HCT116 (cell line): ENCODE results near the gene RNASE8. TPM values are rescaled to one million over a fixed set of nuclear protein-coding genes. Genes with fewer than 3 reads are reported as not detected.

Source experiments
- ATAC-seq: fragments of 200-7000 bp; cut with Tn5 transposase; 2 replicates; pipeline ENCODE4 v1.9.1; 2020; ENCODE audit warnings: mild to moderate bottlenecking, moderate library complexity
- BruUV-seq: library from RNA; stranded (reverse); fragments of 400-500 nt; replicated peaks from 2 replicates; lab custom pipeline; 2021; lab: Mats Ljungman, UMichigan
- CTCF ChIA-PET: fragments of 300-600 bp; sonication (Branson Sonifier 250); formaldehyde crosslinking; loops from one replicate; lab custom pipeline; 2021; ENCODE audit warnings: antibody characterized with exemption; lab: Charles Lee
- POLR2A ChIA-PET: fragments of 300-600, 350-600 bp; sonication (Branson Sonifier 250); formaldehyde crosslinking; loops from one replicate; lab custom pipeline; 2021; ENCODE audit warnings: antibody characterized with exemption; lab: Charles Lee
- RAD21 ChIA-PET, 2 experiments: fragments of 300-600 bp; sonication (Branson Sonifier 250); formaldehyde crosslinking; loops; one replicate each; lab custom pipeline; 2023; ENCODE audit warnings: low total read pairs in 2 of 2; ENCODE audit not compliant: uncharacterized antibody in 2 of 2, unreplicated experiment in 2 of 2, low non-redundant PET in 1 of 2; lab: Charles Lee
- DNase-seq: peaks from one replicate; pipeline ENCODE4 v3.0.0-alpha.2; 2010; ENCODE audit warnings: low read depth, low spot score
- H2AFZ ChIP-seq: fragments of 200-600 bp; shearing (Covaris generic), sonication (generic); 2 replicates; pipeline ENCODE4 v1.6.1; 2017; ENCODE audit warnings: low read depth, mixed run types, mixed read lengths, antibody characterized with exemption, low read length; ENCODE audit not compliant: poor library complexity, severe bottlenecking
- H3K27ac ChIP-seq: 2 replicates; pipeline ENCODE4 v1.5.1; 2012; ENCODE audit warnings: low read depth, low read length
- H3K27me3 ChIP-seq: fragments of 200-600 bp; sonication (generic); 2 replicates; pipeline ENCODE4 v1.6.1; 2016; ENCODE audit warnings: mixed run types, low read length, mixed read lengths; ENCODE audit not compliant: insufficient read depth
- H3K36me3 ChIP-seq, 2 experiments: fragments of 200-500 bp in 1 of 2; fragments of 200-600 bp in 1 of 2; sonication (Bioruptor generic) in 1 of 2; sonication (generic) in 1 of 2; 2 replicates each; pipeline versions ENCODE4 v1.5.1 to v1.6.1; 2014 to 2016; ENCODE audit warnings: low read length in 2 of 2, inconsistent platforms in 1 of 2, mixed read lengths in 1 of 2, mixed run types in 1 of 2; ENCODE audit not compliant: insufficient read depth in 2 of 2, control insufficient read depth in 1 of 2
- H3K4me1 ChIP-seq, 2 experiments: fragments of 200-600 bp in 1 of 2; sonication (generic) in 1 of 2; 2 replicates each; pipeline versions ENCODE4 v1.5.1 to v1.6.1; 2012 to 2017; ENCODE audit warnings: low read length in 2 of 2, inconsistent platforms in 1 of 2, mild to moderate bottlenecking in 1 of 2, mixed read lengths in 1 of 2, mixed run types in 1 of 2, moderate library complexity in 1 of 2; ENCODE audit not compliant: insufficient read depth in 2 of 2, control insufficient read depth in 1 of 2
- H3K4me2 ChIP-seq: fragments of 200-600 bp; sonication (generic); 2 replicates; pipeline ENCODE4 v1.6.1; 2017; ENCODE audit warnings: mixed run types, low read length, mixed read lengths
- H3K4me3 ChIP-seq, 2 experiments: fragments of 200-600 bp in 1 of 2; sonication (generic) in 1 of 2; replicated peaks in 1 of 2; 2 replicates each; pipeline ENCODE4 v1.5.1; 2011 to 2016; ENCODE audit warnings: low read length in 2 of 2, control low read depth in 1 of 2, low read depth in 1 of 2, mild to moderate bottlenecking in 1 of 2, mixed read lengths in 1 of 2, mixed run types in 1 of 2
- H3K79me2 ChIP-seq: fragments of 200-600 bp; sonication (generic); 2 replicates; pipeline ENCODE4 v1.6.1; 2017; ENCODE audit warnings: mild to moderate bottlenecking, mixed run types, low read length, moderate library complexity, mixed read lengths; ENCODE audit not compliant: insufficient read depth
- H3K9ac ChIP-seq: fragments of 200-600 bp; sonication (generic); 2 replicates; pipeline ENCODE4 v1.6.1; 2016; ENCODE audit warnings: low read length, mixed read lengths
- H3K9me2 ChIP-seq: fragments of 200-600 bp; sonication (generic), shearing (Covaris generic); 2 replicates; pipeline ENCODE4 v1.6.1; 2017; ENCODE audit warnings: mixed run types, mild to moderate bottlenecking, moderate library complexity; ENCODE audit not compliant: insufficient read depth
- H3K9me3 ChIP-seq, 2 experiments: fragments of 200-500 bp in 1 of 2; fragments of 200-600 bp in 1 of 2; sonication (Bioruptor generic) in 1 of 2; sonication (generic) in 1 of 2; 2 replicates each; pipeline ENCODE4 v1.6.1; 2014 to 2017; ENCODE audit warnings: low read length in 2 of 2, mixed read lengths in 2 of 2, inconsistent platforms in 1 of 2, low read depth in 1 of 2, mild to moderate bottlenecking in 1 of 2, mixed run types in 1 of 2, moderate library complexity in 1 of 2; ENCODE audit not compliant: control insufficient read depth in 1 of 2, insufficient read depth in 1 of 2
- H4K20me1 ChIP-seq: fragments of 200-600 bp; sonication (generic), shearing (Covaris generic); 2 replicates; pipeline ENCODE4 v1.6.1; 2017; ENCODE audit warnings: mixed run types, mild to moderate bottlenecking, moderate library complexity; ENCODE audit not compliant: insufficient read depth
- CTCF ChIP-seq, 3 experiments: fragments of 200-600 bp in 1 of 3; sonication (generic) in 1 of 3; IDR thresholded peaks in 2 of 3; conservative IDR thresholded peaks in 1 of 3; 2 replicates each; pipeline ENCODE4 v1.5.1; 2012 to 2017; ENCODE audit warnings: low read depth in 2 of 3, low read length in 2 of 3, antibody characterized with exemption in 1 of 3, borderline replicate concordance in 1 of 3, control low read depth in 1 of 3, mild to moderate bottlenecking in 1 of 3, mixed read lengths in 1 of 3, mixed run types in 1 of 3, moderate library complexity in 1 of 3; ENCODE audit not compliant: insufficient read depth in 1 of 3
- POLR2AphosphoS5 ChIP-seq: IDR thresholded peaks from 2 replicates; pipeline ENCODE4 v1.6.1; 2011; ENCODE audit warnings: mild to moderate bottlenecking, low read depth, low read length, moderate library complexity
- ZFX ChIP-seq: fragments of 450-650 bp; IDR thresholded peaks from 2 replicates; pipeline ENCODE4 v1.6.1; 2017
- ZNF274 ChIP-seq: fragments of 200-500 bp; sonication (Bioruptor generic); IDR thresholded peaks from 2 replicates; pipeline ENCODE4 v1.6.1; 2014; ENCODE audit warnings: mild to moderate bottlenecking, low read depth, low read length, inconsistent platforms
- intact Hi-C: fragments of 100-400 bp; cut with micrococcal nuclease; formaldehyde crosslinking; loops from 2 replicates; pipeline ENCODE4 v1.10.0; 2022
- total RNA-seq: library from RNA; stranded (reverse); gene quantifications from one replicate; pipeline ENCODE4 v1.2.1, GENCODE V29; 2021; ENCODE audit not compliant: unreplicated experiment

The RNASE8 gene
- total RNA-seq, 1 experiment from 2014 or later, result not detected

DNA sequence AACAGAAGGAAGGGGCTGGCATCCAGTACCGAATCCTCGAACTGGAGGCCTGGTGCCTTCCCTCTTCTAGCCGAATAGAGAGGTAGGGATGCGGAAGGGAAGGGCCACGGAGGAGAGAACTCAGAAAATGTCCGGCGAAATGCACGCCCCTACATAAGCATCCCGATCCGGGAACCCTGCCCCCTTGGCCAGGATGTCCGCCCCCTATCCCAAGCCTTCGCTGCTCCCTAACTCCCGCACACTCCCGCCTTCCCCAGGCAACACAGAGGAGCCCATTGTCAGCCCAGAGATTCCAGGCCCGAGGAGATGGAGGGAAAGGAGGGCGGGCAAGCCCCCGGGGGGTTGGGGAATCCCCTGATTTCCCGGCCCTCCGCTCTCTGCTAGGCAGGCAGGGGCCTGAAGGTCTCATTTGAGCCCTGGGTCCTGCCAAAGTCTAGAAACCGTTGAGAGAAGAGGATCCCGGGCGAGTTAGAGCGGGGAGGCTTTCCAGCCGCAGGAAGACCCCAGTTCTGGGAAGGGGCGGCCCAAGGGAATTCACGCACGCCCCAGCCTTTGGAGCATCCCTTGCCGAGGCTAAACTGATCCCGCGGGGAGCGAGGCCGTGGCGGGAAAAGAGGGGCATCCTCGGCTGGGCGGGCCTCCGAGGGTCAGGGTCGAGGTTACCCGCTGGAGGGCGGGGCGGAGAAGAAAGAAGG lies 11.9 kb downstream of the RNASE8 start (continued):
- TF ChIP-seq ZNF274, result no peak
- TF ChIP-seq, all 23 proteins: peak for 0

GRCh38 chr14:21070083-21070609 lies 12.5 kb downstream of the RNASE8 start, which contains the start of gene ARHGEF40:
Gene ARHGEF40, plus strand, starts transcription at chr14:21070304. Its CDS starts 93 bp downstream, at chr14:21070397.
- TF ChIP-seq CTCF (IDR thresholded peaks at IDR 0.05 in 2 of 3, conservative IDR thresholded peaks at IDR 0.05 in 1 of 3; ENCODE audit: borderline replicate concordance in 1 of 3, insufficient read depth in 1 of 3, low read depth in 2 of 3, low read length in 2 of 3) (no peak), POLR2AphosphoS5 (peak; percentile 29; the same call in 1 of the 2 replicates), ZFX (peak; percentile 66; the same call in 1 of the 2 replicates)
- Histone ChIP-seq H3K36me3 (no peaks in the 10 kb centered on the region), H2AFZ (peak within 1 kb of the TSS; percentile 54), H3K4me3 (peak within 1 kb of the TSS; percentile 61 to 74), H3K27ac (peak within 1 kb of the TSS; percentile 47; the same call in 1 of the 2 replicates), H3K27me3 (0 out of 2 replicates have a peak, but pooled peaks cover 4% of the 10 kb centered on the region), H4K20me1 (no peaks in the 10 kb centered on the region), H3K9ac (peak within 1 kb of the TSS; percentile 60), H3K9me2 (no peaks in the 10 kb centered on the region), H3K79me2 (no peaks in the 10 kb centered on the region), H3K4me2 (peak within 1 kb of the TSS; percentile 97), H3K4me1 (peaks cover 7 to 28% of the 10 kb centered on the region in 2 experiments), H3K9me3 (no peaks in the 10 kb centered on the region)
- no peak for DNase-seq
- BruUV-seq, result no TSS peak
- RAD21 ChIA-PET, result interaction anchor here (0.7 to 1.8 kb wide), 2 partner anchors 55 to 92 kb away, joined by 6 read pairs; no protein-coding TSS in a partner anchor
- CTCF ChIA-PET, result interaction anchor here (1.0 to 2.4 kb wide), 6 partner anchors 17 to 99 kb away, joined by 3 to 10 read pairs (median 4); no protein-coding TSS in a partner anchor
- intact Hi-C loops, result no loop called here
- POLR2A ChIA-PET, result no interaction called here
- ATAC-seq, result peak; percentile 78
